BE2C (cell line): Measurements from ENCODE around the gene OSBPL3.

ENCODE experiments used
- DNase-seq: peaks from one replicate; pipeline ENCODE4 v3.0.0-alpha.2; 2020
- H3K27me3 ChIP-seq: fragments of 250-450 bp; sonication (Bioruptor Pico); 2 replicates; pipeline ENCODE4 v1.5.1; 2020; ENCODE audit warnings: mild to moderate bottlenecking
- H3K36me3 ChIP-seq: fragments of 250-450 bp; sonication (Bioruptor Pico); 2 replicates; pipeline ENCODE4 v1.5.1; 2020; ENCODE audit warnings: mild to moderate bottlenecking
- H3K4me1 ChIP-seq: fragments of 250-450 bp; sonication (Bioruptor Pico); 2 replicates; pipeline ENCODE4 v1.5.1; 2020
- H3K4me3 ChIP-seq: 2 replicates; pipeline ENCODE4 v1.5.1; 2011; ENCODE audit warnings: low read depth, low read length
- H3K9me3 ChIP-seq: fragments of 250-450 bp; sonication (Bioruptor Pico); 2 replicates; pipeline ENCODE4 v1.5.1; 2020
- CTCF ChIP-seq: IDR thresholded peaks from 2 replicates; pipeline ENCODE4 v1.5.1; 2012; ENCODE audit warnings: mild to moderate bottlenecking, low read depth, low read length

The OSBPL3 gene

DNA sequence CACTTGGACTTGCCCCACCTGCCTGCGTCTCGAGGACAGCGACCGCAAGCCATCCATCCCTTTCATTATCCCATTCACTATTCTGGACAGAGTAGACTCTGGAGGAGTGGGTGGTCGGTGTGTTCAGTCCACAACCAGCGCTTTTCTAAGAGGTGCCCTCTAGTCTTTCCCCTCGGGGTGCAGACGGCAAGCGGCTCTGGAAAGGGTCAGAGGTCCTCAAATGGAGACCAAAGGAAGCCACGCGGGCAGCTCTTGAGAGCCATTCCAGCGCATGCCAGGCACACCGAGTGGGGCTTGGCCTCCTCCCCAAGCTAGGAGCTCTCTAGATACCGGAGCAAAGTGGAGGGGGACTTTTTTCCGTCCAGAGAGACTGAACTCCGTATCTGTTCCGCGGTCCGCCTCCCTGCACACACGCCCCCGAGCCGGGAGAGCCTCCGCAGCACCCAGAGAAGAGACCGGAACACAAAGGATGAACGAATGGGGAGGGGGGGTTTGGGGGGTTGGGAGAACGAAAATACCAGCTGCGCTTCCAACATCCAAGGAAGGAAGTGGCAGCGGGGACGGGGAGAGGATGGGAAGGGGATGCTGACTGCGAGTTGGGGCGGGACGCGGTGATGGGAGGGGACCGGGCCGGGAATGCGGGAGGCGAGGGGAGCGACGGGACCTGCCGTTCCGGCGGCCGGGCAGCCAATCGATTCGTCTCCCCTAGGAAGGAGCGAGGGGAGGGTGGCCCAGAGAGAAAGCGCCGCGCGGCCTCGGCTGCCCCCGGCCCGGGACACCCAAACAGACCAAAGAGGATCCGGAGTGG lies 223.2 kb downstream of the OSBPL3 start:
- no peaks in the 10 kb centered on the region for H3K9me3 ChIP-seq
- H3K36me3 ChIP-seq, result no peaks in the 10 kb centered on the region
- DNase-seq, result no peak
- peak overlapping the region; percentile 65 for H3K4me3 ChIP-seq
- H3K4me1 ChIP-seq, result peaks cover 4% of the 10 kb centered on the region; the same call in 1 of the 2 replicates
- no peak for TF ChIP-seq CTCF
- peaks cover 10% of the 10 kb centered on the region for H3K27me3 ChIP-seq

DNA sequence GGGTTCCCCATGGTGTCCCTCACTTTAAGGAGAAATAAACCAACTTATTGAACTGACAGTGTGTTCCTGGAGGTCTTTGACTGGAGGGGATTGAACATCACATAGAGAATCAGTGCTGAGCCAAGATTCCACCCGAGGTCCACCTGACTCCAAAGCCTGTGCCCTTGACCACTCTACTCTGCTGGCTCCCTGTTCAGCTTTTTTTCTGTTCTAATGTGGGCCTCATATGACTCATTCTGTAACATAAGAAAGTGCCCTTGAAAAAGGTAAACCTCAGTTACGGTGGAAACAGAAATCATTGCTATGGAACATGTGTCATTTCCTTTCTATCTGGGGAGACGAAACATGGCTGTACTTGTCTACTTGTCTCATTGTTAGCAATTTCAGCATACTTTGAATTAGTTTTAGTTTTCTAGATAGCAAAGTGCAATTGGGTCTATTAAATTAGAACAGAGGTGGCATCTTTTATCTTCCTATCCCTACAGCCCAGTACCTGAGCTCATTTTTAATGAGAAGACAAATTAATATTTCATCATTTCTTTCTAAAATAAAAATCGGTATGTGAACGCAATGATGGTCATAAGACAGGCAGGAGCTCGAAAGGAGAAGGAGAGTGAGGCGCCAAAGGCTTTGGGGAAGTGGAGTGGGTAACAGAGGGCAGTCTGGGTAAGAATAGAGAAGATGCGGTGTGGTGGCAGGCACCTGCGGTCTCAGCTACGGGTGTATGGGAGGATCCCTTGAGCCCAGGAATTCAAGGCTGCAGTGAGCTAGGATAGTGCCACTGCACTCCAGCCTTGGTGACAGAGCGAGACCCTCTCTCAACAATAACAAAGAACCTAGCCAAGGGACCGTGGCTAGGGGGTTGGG lies 224.2 kb downstream of the OSBPL3 start:
- Histone ChIP-seq H3K4me1 (peaks cover 4% of the 10 kb centered on the region; the same call in 1 of the 2 replicates), H3K4me3 (no peak overlapping the region), H3K9me3 (no peaks in the 10 kb centered on the region), H3K27me3 (peaks cover 10% of the 10 kb centered on the region), H3K36me3 (no peaks in the 10 kb centered on the region)
- DNase-seq, result no peak
- TF ChIP-seq CTCF, result no peak

DNA sequence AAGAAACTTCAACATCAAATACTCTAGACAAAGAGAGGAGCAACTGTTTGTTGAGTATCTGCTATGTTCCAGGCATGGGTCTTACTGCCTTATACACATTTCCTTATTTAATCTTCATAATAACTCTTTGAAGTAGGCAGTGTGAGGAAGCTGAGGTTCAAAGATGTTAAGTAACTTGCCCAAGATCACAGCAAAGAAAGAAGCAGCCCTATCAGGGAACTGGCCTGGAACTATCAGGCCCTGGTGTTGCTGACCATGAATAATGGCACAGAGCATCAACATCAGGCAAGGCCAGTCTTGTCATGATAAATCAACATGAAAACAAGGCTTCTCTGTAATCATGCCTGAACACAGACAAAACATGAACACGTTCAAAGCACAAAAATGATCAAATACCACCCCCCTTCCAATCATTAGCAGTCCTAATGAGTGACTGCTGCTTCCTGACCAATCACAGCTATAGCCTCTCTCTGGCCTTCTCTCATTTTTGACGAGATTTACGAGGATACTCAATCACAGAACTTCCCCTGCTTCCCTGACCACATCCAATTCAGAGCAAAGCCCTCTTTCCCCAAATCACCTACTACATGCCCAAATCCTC lies 225.0 kb downstream of the OSBPL3 start:
- peaks cover 4% of the 10 kb centered on the region; the same call in 1 of the 2 replicates for H3K4me1 ChIP-seq
- TF ChIP-seq CTCF, result no peak
- H3K4me3 ChIP-seq, result no peak overlapping the region
- H3K36me3 ChIP-seq, result no peaks in the 10 kb centered on the region
- no peak for DNase-seq
- no peaks in the 10 kb centered on the region for H3K9me3 ChIP-seq
- H3K27me3 ChIP-seq, result peaks cover 10% of the 10 kb centered on the region

DNA sequence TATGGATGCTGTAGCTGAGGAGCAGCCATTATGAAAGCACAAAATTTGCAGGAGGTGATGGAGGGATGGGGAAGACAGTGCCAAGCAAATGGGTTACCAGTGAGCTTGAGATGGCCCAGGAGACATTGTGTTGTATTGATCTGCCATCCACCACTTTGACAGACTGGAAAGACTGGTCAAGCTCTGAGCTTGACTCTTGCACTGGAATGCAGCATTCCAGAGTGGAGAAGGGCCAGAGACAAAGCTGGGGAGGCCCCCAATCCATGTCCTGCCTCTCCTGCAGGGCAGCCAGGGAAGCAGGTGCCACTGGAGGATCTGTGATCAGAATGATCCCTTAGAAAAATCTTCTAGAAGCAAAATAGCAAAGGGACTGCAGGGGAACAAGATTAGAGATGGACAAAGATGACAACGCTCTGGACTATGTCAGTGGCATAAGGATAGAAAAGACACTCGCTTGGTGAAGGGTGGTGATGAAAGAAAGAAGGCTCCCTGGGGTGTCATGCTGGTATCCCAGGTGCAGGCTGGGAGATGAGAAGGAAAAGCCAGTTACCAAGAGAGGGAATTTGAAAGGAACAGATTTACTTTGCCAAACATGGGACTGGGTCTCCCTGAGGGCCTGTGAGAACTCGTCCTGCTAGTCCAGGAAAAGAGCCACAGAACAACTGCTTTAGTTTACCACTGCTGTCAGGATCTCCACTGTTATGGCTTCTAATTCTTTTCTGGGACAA lies 227.7 kb downstream of the OSBPL3 start:
- peaks cover 4% of the 10 kb centered on the region; the same call in 1 of the 2 replicates for H3K4me1 ChIP-seq
- H3K36me3 ChIP-seq, result no peaks in the 10 kb centered on the region
- no peak for DNase-seq
- no peak for TF ChIP-seq CTCF
- peaks cover 5% of the 10 kb centered on the region; the same call in 1 of the 2 replicates for H3K27me3 ChIP-seq
- H3K9me3 ChIP-seq, result no peaks in the 10 kb centered on the region
- H3K4me3 ChIP-seq, result no peak overlapping the region

GRCh38 chr7:24751484-24751883 lies 228.5 kb downstream of the OSBPL3 start:
- Histone ChIP-seq H3K9me3 (no peaks in the 10 kb centered on the region), H3K4me1 (peaks cover 1% of the 10 kb centered on the region; the same call in 1 of the 2 replicates), H3K27me3 (peaks cover 4% of the 10 kb centered on the region; the same call in 1 of the 2 replicates), H3K36me3 (no peaks in the 10 kb centered on the region), H3K4me3 (no peak overlapping the region)
- no peak for DNase-seq
- no peak for TF ChIP-seq CTCF
